Ectodermal cell (in vitro differentiated cells): ENCODE results near the gene IGFN1.

Source experiments
- H3K27ac ChIP-seq: 2 replicates; pipeline ENCODE4 v1.7.0; 2013; ENCODE audit warnings: mild to moderate bottlenecking, low read depth, low read length; ENCODE audit not compliant: insufficient read depth, poor library complexity, severe bottlenecking
- H3K27me3 ChIP-seq: 2 replicates; pipeline ENCODE4 v1.7.0; 2013; ENCODE audit warnings: mild to moderate bottlenecking, low read length; ENCODE audit not compliant: insufficient read depth, control insufficient read depth, poor library complexity, severe bottlenecking
- H3K36me3 ChIP-seq: one replicate; pipeline ENCODE4 v1.7.0; 2013; ENCODE audit warnings: low read length; ENCODE audit not compliant: control insufficient read depth, insufficient read depth
- H3K4me1 ChIP-seq: one replicate; pipeline ENCODE4 v1.7.0; 2013; ENCODE audit warnings: low read length; ENCODE audit not compliant: control insufficient read depth, insufficient read depth
- H3K4me3 ChIP-seq: 2 replicates; pipeline ENCODE4 v1.7.0; 2013; ENCODE audit warnings: low read depth, low read length, control low read depth; ENCODE audit not compliant: insufficient read depth
- H3K9me3 ChIP-seq: 2 replicates; pipeline ENCODE4 v1.7.0; 2013; ENCODE audit warnings: mild to moderate bottlenecking, low read length, moderate library complexity; ENCODE audit not compliant: control insufficient read depth
- WGBS, 2 experiments: methylation state at CpG; one replicate each; pipeline ENCODE4 v1.1.7; 2013; ENCODE audit warnings: missing lambda C conversion rate in 2 of 2; 5-methylcytosine and 5-hydroxymethylcytosine counted together

IGFN1 gene

DNA sequence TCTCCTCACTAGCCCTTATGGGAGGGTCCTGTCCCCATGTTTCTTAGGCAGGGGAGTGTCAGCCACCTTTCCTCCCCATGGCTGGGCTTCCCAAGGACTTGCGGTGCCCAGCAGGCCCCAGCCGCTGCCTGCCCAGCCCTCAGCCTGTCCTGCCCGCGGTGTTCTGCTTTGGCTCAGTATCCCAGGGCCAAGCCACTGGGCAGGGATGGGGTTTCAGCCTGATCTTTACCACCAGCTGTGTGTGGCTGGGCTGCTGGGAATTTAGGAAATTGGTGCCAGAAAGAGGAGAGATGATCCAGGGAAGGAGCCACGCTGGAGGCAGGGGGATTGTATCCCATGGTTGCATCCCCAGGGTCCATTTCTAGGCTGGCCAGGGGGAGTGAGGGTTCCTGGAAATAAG, 6.9 kb upstream of the IGFN1 start:
- no peaks in the 10 kb centered on the region for H3K27me3 ChIP-seq
- 98% methylated on average over 5 of the region's 5 CpGs for WGBS, 2 experiments

DNA sequence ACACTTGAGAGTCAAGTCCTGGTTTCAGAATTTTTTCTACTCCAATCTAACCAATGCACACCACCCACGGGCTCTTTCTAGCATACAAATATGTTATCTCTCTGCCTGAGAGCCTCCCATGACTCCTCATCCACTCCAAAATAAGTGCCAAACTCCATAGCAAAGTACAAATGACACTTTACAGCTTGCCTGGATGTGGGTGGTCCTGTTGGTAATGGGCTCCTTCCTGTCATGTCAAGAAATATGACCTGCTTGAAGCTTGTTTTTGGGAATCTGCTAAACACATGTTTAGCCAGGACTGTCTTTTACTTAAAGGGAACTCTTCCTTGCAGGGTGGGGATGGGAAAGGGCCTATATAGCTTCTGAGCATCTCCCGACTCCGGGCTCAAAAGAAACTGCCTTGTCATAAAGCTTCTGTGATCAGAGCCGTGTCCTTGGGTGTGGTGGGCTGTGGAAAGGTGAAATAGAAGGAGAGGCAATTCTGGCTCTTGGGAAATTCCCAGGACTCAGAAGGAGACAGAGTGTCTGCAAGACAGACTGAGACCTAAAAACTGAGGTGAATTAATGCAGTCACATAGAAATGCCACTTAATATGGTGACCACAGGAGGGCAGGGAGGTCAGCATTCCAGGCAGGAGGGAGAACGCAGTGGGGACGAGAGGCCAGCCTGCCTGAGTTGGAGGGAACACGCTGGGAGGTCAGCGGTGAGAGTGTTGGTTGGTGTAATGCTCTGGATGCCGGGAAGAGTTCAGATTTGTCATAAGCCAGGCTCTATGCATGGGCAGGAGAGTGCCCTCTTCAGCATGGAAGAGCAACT, 6.1 kb upstream of the IGFN1 start:
- H3K4me1 ChIP-seq = no peaks in the 10 kb centered on the region
- no peaks in the 10 kb centered on the region for H3K27me3 ChIP-seq
- H3K9me3 ChIP-seq = no peaks in the 10 kb centered on the region
- H3K27ac ChIP-seq = no peak overlapping the region
- WGBS, 2 experiments = 39 to 44% methylated on average over 9 of the region's 9 CpGs
- H3K4me3 ChIP-seq = no peak overlapping the region
- H3K36me3 ChIP-seq = no peaks in the 10 kb centered on the region

More for the DNA sequence above, 6.9 kb upstream of the IGFN1 start:
- H3K27ac ChIP-seq = no peak overlapping the region
- no peaks in the 10 kb centered on the region for H3K4me1 ChIP-seq
- no peaks in the 10 kb centered on the region for H3K9me3 ChIP-seq
- no peaks in the 10 kb centered on the region for H3K36me3 ChIP-seq
- H3K4me3 ChIP-seq = no peak overlapping the region

DNA sequence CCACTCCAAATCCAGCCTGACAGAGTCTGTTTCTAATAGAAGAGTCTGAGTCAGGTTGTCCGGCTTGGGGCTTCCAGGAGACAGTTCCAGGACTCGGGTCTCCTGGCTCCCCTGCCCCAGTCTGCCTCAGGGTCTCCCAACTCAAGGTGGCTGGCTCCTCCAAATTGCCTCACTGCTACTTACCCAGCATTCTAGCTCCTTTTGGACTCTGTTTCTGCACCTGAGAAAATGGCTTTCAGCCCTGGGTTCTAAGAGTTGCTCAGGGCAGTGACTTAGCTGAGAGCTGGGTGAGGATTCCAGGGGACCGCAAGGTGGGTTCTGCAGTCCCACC, 5.5 kb upstream of the IGFN1 start:
- 65 to 73% methylated on average over 3 of the region's 3 CpGs for WGBS, 2 experiments
- no peaks in the 10 kb centered on the region for H3K4me1 ChIP-seq
- H3K27me3 ChIP-seq = no peaks in the 10 kb centered on the region
- H3K27ac ChIP-seq = no peak overlapping the region
- H3K9me3 ChIP-seq = no peaks in the 10 kb centered on the region
- H3K36me3 ChIP-seq = no peaks in the 10 kb centered on the region
- no peak overlapping the region for H3K4me3 ChIP-seq

- 88 to 90% methylated on average over 5 of the region's 5 CpGs for WGBS, 2 experiments
- Histone ChIP-seq H3K36me3 (no peaks in the 10 kb centered on the region), H3K27ac (no peak overlapping the region), H3K27me3 (no peaks in the 10 kb centered on the region), H3K4me1 (no peaks in the 10 kb centered on the region), H3K9me3 (no peaks in the 10 kb centered on the region), H3K4me3 (no peak overlapping the region)
These were observed 5.0 kb upstream of the IGFN1 start for GRCh38 chr1:201185527-201186128.

GRCh38 chr1:201186192-201186591, 4.4 kb upstream of the IGFN1 start:
- no peaks in the 10 kb centered on the region for H3K27me3 ChIP-seq
- H3K4me1 ChIP-seq = no peaks in the 10 kb centered on the region
- WGBS, 2 experiments = 92 to 94% methylated on average over 2 to 3 of the region's 3 CpGs
- no peak overlapping the region for H3K27ac ChIP-seq
- no peaks in the 10 kb centered on the region for H3K9me3 ChIP-seq
- no peak overlapping the region for H3K4me3 ChIP-seq
- no peaks in the 10 kb centered on the region for H3K36me3 ChIP-seq

DNA sequence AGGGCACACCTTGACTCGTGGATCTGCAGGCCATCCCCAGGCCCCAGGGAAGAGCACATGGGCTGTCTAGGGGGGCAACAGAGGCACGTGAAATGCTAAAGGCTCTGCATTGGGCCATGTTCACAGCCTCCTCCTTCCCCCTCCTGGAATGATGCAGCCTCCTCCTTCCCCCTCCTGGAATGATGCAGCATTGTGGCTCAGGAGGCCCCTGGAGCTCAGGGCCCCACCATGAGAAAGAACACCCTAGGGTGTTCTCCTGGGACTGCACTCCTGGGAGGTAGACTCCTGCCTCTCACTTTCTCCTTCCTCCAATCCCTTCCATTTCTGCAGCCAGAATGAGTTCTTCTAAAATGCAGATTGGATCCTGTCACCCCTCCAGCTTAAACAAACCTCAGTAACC, 1.5 kb upstream of the IGFN1 start:
- no peaks in the 10 kb centered on the region for H3K9me3 ChIP-seq
- no peak overlapping the region for H3K27ac ChIP-seq
- H3K36me3 ChIP-seq = no peaks in the 10 kb centered on the region
- H3K4me3 ChIP-seq = no peak overlapping the region
- peaks cover 10% of the 10 kb centered on the region for H3K4me1 ChIP-seq
- WGBS, 2 experiments = 82 to 84% methylated on average over 2 of the region's 2 CpGs
- H3K27me3 ChIP-seq = no peaks in the 10 kb centered on the region

- H3K9me3 ChIP-seq = no peaks in the 10 kb centered on the region
- peaks cover 10% of the 10 kb centered on the region for H3K4me1 ChIP-seq
- no peak overlapping the region for H3K27ac ChIP-seq
- H3K36me3 ChIP-seq = no peaks in the 10 kb centered on the region
- no peaks in the 10 kb centered on the region for H3K27me3 ChIP-seq
- WGBS, 2 experiments = 94 to 96% methylated on average over 6 of the region's 6 CpGs
- no peak overlapping the region for H3K4me3 ChIP-seq
These were observed 619 bp upstream of the IGFN1 start for GRCh38 chr1:201190005-201190404.

DNA sequence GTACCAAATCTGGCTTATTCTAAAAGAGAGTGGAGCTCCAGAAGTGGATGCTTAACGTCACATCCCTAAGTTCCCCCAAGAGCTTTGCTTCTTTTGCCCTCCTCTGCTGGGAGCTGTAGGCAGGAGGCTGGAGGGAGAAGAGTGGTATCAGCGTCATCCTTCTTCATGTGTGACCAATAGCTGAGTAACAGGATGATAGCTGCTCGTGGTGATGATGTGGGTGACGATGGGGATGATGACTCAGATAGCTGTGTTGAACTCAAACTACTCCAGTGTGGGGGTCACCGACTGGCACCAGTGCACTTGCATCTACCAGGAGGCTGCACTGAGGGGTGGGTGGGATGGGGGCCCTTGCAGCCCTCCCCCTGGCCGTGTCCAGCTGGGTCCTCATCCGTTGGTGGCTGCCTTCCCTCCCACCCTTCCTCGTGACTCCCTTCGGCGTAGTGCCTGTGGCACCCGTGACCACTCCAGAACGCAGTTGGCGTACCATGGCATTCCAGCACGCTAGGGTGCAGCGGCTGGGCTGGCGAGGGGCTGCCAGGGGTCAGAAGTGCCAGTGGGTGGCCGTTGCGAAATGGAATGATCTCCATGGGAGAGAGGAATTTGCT, 1.1 kb downstream of the IGFN1 start:
- WGBS, 2 experiments = 96% methylated on average over 18 of the region's 18 CpGs
- no peaks in the 10 kb centered on the region for H3K36me3 ChIP-seq
- H3K4me1 ChIP-seq = peaks cover 10% of the 10 kb centered on the region
- no peaks in the 10 kb centered on the region for H3K27me3 ChIP-seq
- H3K4me3 ChIP-seq = no peak overlapping the region
- H3K27ac ChIP-seq = no peak overlapping the region
- no peaks in the 10 kb centered on the region for H3K9me3 ChIP-seq

DNA sequence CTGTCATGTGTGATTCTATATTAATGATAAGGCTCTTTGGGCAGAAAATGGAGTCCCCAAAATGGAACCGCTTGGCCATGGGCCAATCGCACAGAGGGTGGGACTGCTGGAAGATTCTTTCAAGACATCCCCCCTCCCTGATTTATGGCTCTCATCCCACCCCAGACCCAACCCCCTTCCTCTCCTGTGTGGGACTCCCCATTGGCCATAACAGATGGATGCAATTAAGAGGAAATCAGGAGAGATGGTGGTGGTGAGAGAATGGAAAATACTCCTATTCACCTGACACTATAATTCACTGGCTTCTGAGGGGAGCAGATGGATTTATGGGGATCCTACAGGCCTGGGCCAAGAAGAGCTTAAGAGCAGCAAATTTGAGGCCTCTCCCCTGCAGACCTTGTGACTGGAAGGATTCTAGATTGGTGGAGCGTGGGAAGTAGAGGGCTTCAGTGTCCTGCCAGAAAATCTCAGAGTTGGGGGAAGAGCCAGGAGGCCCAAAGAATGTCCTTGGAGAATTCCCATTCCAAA, 1.7 kb downstream of the IGFN1 start:
- no peak overlapping the region for H3K27ac ChIP-seq
- WGBS, 2 experiments = 92 to 95% methylated on average over 3 of the region's 3 CpGs

DNA sequence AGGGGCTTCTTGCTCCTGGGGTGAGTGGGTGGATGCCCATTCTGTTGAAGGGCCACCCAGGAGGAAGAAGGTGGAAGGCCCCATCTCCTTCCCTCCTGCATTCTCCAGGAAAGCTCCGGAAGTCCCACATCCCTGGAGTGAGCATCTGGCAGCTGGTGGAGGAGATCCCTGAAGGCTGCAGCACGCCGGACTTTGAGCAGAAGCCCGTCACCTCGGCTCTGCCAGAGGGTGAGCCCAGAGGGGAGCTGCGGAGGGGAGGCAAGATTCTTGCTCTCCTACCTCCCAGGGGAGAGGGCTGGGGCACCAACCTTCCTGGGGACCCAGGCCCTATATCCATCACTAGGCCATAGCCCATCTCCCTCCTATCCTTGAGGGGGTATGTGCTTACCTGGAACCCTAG, 3.4 kb downstream of the IGFN1 start:
- WGBS, 2 experiments = 91 to 92% methylated on average over 6 of the region's 6 CpGs
- H3K36me3 ChIP-seq = no peaks in the 10 kb centered on the region

More for the DNA sequence above, 1.7 kb downstream of the IGFN1 start:
- H3K4me3 ChIP-seq = no peak overlapping the region
- no peaks in the 10 kb centered on the region for H3K36me3 ChIP-seq
- H3K4me1 ChIP-seq = peaks cover 10% of the 10 kb centered on the region
- H3K9me3 ChIP-seq = no peaks in the 10 kb centered on the region
- no peaks in the 10 kb centered on the region for H3K27me3 ChIP-seq

More for the DNA sequence above, 3.4 kb downstream of the IGFN1 start:
- Histone ChIP-seq H3K27ac (no peak overlapping the region), H3K4me1 (peaks cover 10% of the 10 kb centered on the region), H3K4me3 (no peak overlapping the region), H3K9me3 (no peaks in the 10 kb centered on the region), H3K27me3 (no peaks in the 10 kb centered on the region)
